ENCODE measurements around the gene C2orf76.

- TF ChIP-seq CTCF (conservative IDR thresholded peaks at IDR 0.05) (no peak), ZFX (IDR thresholded peaks at IDR 0.05) (no peak)
Measured at GRCh38 chr2:119377993-119378345, 11.3 kb upstream of the C2orf76 start.

Measured in C4-2B (cell line).